Thyroid gland (tissue), 4 donors: ENCODE data around the gene PCBP3. TPM values are rescaled to one million over a fixed set of nuclear protein-coding genes. Genes with fewer than 3 reads are reported as not detected.

ENCODE experiments used
- DNase-seq, 2 donors: peaks; one replicate each; pipeline ENCODE4 v3.0.0-alpha.2; 2019
- H3K27ac ChIP-seq, 3 donors: fragments of 200-600 bp; sonication (generic); 1 replicate in 2 of 3; 2 replicates in 1 of 3; pipeline ENCODE4 v1.5.1; 2016 to 2019; ENCODE audit warnings: mild to moderate bottlenecking in 1 of 3, moderate library complexity in 1 of 3
- H3K27me3 ChIP-seq: fragments of 200-600 bp; sonication (generic); one replicate; pipeline ENCODE4 v1.5.1; 2019
- H3K36me3 ChIP-seq, 2 donors: fragments of 200-600 bp; sonication (generic); one replicate each; pipeline ENCODE4 v1.5.1; 2016 to 2019
- H3K4me1 ChIP-seq, 2 donors: fragments of 200-600 bp; sonication (generic); one replicate each; pipeline ENCODE4 v1.5.1; 2017 to 2019
- H3K4me3 ChIP-seq, 3 donors: fragments of 200-600 bp; sonication (generic); replicated peaks in 1 of 3; 1 replicate in 2 of 3; 2 replicates in 1 of 3; pipeline ENCODE4 v1.5.1; 2016; ENCODE audit warnings: mild to moderate bottlenecking in 1 of 3
- H3K9me3 ChIP-seq: fragments of 200-600 bp; sonication (generic); one replicate; pipeline ENCODE4 v1.5.1; 2017
- POLR2A ChIP-seq, 2 donors: fragments of 450-650 bp; IDR thresholded peaks; one replicate each; pipeline ENCODE4 v1.6.1; 2017; ENCODE audit warnings: antibody characterized with exemption in 2 of 2, mild to moderate bottlenecking in 2 of 2, moderate library complexity in 1 of 2
- WGBS, 2 donors: methylation state at CpG; one replicate each; pipeline ENCODE4 v1.1.5; 2017; 5-methylcytosine and 5-hydroxymethylcytosine counted together
- intact Hi-C: fragments of 100-400 bp; cut with DNase I; formaldehyde crosslinking; loops from one replicate; pipeline ENCODE4 v1.15.1; 2023
- total RNA-seq, 4 donors: library from RNA; depleted of rRNA; stranded (reverse); fragments of >200 nt; gene quantifications; one replicate each; pipeline ENCODE4 v1.2.3, GENCODE V29; 2016
- TF ChIP-seq, protein P1 (sequence below), 6 experiments: fragments of 200-600 bp in 3 of 6; fragments of 450-650 bp in 3 of 6; sonication (generic) in 3 of 6; IDR thresholded peaks; one replicate each; pipeline ENCODE4 v1.5.1; 2016 to 2019; ENCODE audit warnings: antibody characterized with exemption in 6 of 6, mild to moderate bottlenecking in 2 of 6, inconsistent platforms in 1 of 6, moderate library complexity in 1 of 6

The PCBP3 gene
- total RNA-seq, 4 donors from 2014 or later: 0.33 to 0.98 (median 0.54) TPM; not detected in 1

DNA sequence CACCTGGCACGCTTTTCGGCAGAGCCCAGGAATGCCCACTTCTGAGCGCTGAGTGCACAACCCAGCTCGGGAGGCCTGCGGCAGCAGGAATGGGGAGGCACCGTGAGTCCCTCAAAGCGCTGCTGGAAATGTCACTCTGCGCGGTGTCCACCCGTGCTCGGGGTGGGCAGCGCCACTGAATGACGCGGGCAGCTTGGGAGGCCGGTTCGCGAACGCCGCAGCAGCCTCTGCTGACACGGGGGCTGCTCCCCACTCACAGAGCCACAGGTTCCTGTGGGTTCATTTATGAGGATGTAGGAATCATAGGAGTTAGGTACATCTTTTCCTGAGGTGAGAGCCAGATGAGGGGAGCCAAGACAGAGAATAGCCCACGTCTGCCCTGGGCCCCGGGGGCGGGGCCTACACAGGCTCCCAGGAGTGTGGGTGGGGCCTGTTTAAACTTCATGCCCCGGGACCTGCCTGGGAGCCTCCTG lies 191.3 kb downstream of the PCBP3 start:
- Histone ChIP-seq H3K36me3 (no peaks in the 10 kb centered on the region), H3K4me3 (no peak overlapping the region), H3K4me1 (no peaks in the 10 kb centered on the region), H3K9me3 (no peaks in the 10 kb centered on the region), H3K27me3 (no peaks in the 10 kb centered on the region), H3K27ac (no peak overlapping the region)
- no peak for DNase-seq
- WGBS, 2 donors: 90 to 96% methylated on average over 6 to 22 of the region's 24 CpGs
- TF ChIP-seq, protein P1, sequence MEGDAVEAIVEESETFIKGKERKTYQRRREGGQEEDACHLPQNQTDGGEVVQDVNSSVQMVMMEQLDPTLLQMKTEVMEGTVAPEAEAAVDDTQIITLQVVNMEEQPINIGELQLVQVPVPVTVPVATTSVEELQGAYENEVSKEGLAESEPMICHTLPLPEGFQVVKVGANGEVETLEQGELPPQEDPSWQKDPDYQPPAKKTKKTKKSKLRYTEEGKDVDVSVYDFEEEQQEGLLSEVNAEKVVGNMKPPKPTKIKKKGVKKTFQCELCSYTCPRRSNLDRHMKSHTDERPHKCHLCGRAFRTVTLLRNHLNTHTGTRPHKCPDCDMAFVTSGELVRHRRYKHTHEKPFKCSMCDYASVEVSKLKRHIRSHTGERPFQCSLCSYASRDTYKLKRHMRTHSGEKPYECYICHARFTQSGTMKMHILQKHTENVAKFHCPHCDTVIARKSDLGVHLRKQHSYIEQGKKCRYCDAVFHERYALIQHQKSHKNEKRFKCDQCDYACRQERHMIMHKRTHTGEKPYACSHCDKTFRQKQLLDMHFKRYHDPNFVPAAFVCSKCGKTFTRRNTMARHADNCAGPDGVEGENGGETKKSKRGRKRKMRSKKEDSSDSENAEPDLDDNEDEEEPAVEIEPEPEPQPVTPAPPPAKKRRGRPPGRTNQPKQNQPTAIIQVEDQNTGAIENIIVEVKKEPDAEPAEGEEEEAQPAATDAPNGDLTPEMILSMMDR (IDR thresholded peaks at IDR 0.05): no peak
- TF ChIP-seq POLR2A (IDR thresholded peaks at IDR 0.05): no peak
- intact Hi-C loops: no loop called here

DNA sequence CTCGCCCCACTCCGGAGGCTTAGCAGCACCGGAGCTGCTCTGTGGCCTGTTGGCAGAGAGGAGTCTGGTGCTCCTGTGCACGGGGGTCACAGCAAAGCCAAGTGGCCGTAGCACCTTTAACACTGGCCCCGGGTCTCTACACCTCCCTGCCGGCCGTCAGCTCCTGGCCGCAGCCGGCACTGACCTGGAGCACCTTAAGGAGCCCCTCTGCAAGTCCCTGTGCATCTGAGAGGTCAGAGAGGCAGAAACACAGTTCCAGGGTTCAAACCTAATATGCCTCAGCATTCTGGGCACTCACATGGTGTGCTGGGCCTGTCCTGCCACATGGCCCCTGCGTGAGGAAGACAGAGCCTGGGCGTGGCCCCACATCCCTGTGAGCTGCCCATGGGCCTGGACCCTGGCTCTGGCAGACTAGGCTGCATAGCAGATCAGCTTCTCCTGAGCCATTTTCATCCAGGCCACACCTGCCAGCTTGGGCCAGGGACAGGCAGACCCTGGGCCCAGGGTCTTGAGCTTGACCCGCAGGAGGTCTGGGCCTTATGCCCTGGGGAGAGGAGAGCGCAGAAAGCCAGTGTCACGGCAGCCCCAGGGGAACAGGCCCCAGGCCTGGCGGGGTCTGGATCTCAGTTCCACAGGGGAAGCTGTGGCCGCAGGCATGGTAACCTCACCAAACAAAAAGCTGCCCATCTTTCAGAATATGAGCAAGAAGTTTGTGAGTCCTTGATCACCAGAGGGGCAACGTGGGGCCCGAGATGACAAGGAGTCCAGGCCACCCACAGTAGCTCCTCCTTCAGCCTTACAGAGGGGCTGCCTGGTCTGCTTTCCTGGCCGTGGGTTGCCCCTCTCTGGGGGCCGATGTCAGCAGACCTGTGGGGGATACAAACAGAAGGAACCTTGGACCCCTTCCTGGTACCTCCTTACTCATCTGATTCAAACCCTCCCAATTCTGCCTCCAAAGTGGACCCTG lies 192.1 kb downstream of the PCBP3 start:
- 88 to 92% methylated on average over 14 to 15 of the region's 21 CpGs for whole genome bisulfite sequencing, 2 donors
- H3K27me3 ChIP-seq: no peaks in the 10 kb centered on the region
- H3K4me1 ChIP-seq: no peaks in the 10 kb centered on the region
- no peak for DNase-seq
- TF ChIP-seq, protein P1 (IDR thresholded peaks at IDR 0.05): no peak
- TF ChIP-seq POLR2A (IDR thresholded peaks at IDR 0.05): no peak
- H3K27ac ChIP-seq: no peak overlapping the region
- H3K36me3 ChIP-seq: no peaks in the 10 kb centered on the region
- intact Hi-C loops: no loop called here
- H3K9me3 ChIP-seq: no peaks in the 10 kb centered on the region
- H3K4me3 ChIP-seq: no peak overlapping the region

DNA sequence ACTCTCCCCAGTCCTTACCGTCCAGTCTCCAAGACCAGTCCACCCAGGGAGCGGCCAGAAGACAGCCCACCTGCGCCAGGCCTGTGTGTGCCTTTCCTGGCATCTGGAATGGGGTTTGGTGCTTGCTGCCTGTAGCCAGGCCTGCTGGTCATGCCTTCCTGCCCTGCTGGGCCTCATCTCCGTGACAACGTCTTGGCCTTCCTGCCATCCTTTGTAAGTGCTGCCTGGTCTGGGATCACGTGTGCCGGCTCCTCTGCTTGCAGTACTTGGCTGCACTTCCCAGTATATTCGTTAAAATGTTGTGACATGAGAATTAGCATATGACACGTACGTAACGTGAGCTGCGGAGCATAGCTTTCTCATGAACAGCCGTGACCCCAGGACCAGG lies 192.7 kb downstream of the PCBP3 start:
- Histone ChIP-seq H3K36me3 (no peaks in the 10 kb centered on the region), H3K4me1 (no peaks in the 10 kb centered on the region), H3K27me3 (no peaks in the 10 kb centered on the region), H3K4me3 (no peak overlapping the region), H3K27ac (no peak overlapping the region), H3K9me3 (no peaks in the 10 kb centered on the region)
- WGBS, 2 donors: 69 to 72% methylated on average over 13 of the region's 13 CpGs
- no peak for TF ChIP-seq POLR2A (IDR thresholded peaks at IDR 0.05)
- TF ChIP-seq, protein P1 (IDR thresholded peaks at IDR 0.05): no peak
- intact Hi-C loops: no loop called here
- no peak for DNase-seq

DNA sequence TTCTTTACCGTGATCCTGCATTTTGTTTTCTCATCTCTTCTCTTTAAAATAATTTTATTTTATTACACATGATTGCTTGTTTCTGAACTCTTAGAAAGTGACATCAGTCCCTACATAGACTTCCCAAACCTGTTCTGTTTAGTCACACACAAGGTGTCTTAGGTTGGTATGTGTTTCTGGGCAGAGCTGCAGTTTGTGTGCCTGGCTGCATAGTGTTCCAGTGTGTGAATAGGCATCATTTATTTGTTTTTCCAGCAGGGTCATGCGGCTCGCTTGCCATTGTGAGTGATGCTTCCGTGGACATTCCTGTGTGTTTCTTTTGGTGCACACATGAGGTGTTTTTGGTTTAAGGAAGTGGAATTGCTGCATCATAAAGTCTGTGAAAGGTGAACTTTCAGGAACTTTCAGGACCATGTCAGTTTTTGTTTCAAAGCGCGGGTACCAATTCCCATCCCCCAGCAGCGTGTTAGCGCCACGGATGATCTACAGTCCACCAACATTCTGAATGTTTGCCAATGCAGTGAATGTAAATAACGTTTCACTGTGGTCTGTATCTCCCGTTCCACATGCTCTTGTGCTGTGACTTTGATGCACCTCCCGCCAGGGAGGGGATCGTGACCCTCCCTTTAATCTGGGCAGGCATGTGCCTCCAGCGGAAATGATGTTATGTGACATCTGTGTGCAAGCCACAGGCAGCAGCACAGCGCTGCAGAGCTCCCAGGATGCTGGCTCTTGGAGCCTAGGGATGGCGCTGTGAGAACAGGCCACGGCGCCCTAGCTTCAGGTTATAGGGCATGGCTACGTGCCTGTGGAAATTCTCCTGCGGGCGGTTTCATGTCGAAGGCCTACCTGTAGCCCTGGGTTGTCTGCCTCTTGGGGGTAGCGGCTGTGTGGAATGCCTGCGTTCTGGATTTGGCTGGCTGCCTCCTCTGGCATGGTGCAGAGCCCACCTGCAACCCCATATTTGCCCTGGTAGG lies 193.5 kb downstream of the PCBP3 start:
- 90 to 93% methylated on average over 15 to 23 of the region's 24 CpGs for WGBS, 2 donors
- Histone ChIP-seq H3K4me1 (no peaks in the 10 kb centered on the region), H3K27me3 (no peaks in the 10 kb centered on the region), H3K27ac (no peak overlapping the region), H3K4me3 (no peak overlapping the region), H3K36me3 (no peaks in the 10 kb centered on the region), H3K9me3 (no peaks in the 10 kb centered on the region)
- intact Hi-C loops: no loop called here
- no peak for DNase-seq
- no peak for TF ChIP-seq POLR2A (IDR thresholded peaks at IDR 0.05)
- TF ChIP-seq, protein P1 (IDR thresholded peaks at IDR 0.05): no peak
